IPS-NIHi7 (cell line): Measurements from ENCODE around the gene GIMAP8.
"Not testable (repeated sequence)": the region's sequence is repeated elsewhere in the genome, so short reads cannot be mapped to it uniquely, and the experiment has no call there.

Source experiments
- DNase-seq: peaks from one replicate; pipeline ENCODE4 v3.0.0; 2012; ENCODE audit warnings: mixed read lengths; ENCODE audit errors: extremely low spot score

The GIMAP8 gene

GRCh38 chr7:150514748-150515222 is 64.4 kb downstream of the GIMAP8 start, which contains the start of gene GIMAP7:
Gene GIMAP7, plus strand, starts transcription at chr7:150514872. Its CDS starts 5,103 bp downstream, at chr7:150519975.
- DNase-seq: no peak

GRCh38 chr7:150515248-150516147 is 65.1 kb downstream of the GIMAP8 start:
- no peak for DNase-seq

- DNase-seq: no peak
Measured at GRCh38 chr7:150516956-150517745, 66.7 kb downstream of the GIMAP8 start.

GRCh38 chr7:150519310-150519709 is 68.9 kb downstream of the GIMAP8 start:
- no peak for DNase-seq

- no peak for DNase-seq
Measured at GRCh38 chr7:150520145-150520544, 69.7 kb downstream of the GIMAP8 start.

GRCh38 chr7:150522931-150523330 is 72.5 kb downstream of the GIMAP8 start:
- not testable (repeated sequence) for DNase-seq

- no peak for DNase-seq
Measured at GRCh38 chr7:150524018-150524417, 73.6 kb downstream of the GIMAP8 start.
